Spinal cord (tissue), 10 donors: ENCODE measurements around the gene ADAMTS20. TPM values are rescaled to one million over a fixed set of nuclear protein-coding genes. Genes with fewer than 3 reads are reported as not detected.
"Not testable (repeated sequence)": the region's sequence is repeated elsewhere in the genome, so short reads cannot be mapped to it uniquely, and the experiment has no call there.

Source experiments
- DNase-seq, 6 donors: peaks; one replicate each; pipeline versions ENCODE4 v3.0.0 to v3.0.0-alpha.2; 2013 to 2015; ENCODE audit warnings: low spot score in 6 of 6, low read depth in 4 of 6
- H3K27ac ChIP-seq: one replicate; pipeline ENCODE4 v1.5.1; 2013; ENCODE audit warnings: low read depth, low read length, control low read depth
- H3K27me3 ChIP-seq: one replicate; pipeline ENCODE4 v1.6.1; 2013; ENCODE audit warnings: low read length; ENCODE audit not compliant: control insufficient read depth, insufficient read depth
- H3K36me3 ChIP-seq: one replicate; pipeline ENCODE4 v1.6.1; 2013; ENCODE audit warnings: low read length; ENCODE audit not compliant: control insufficient read depth, insufficient read depth
- H3K4me1 ChIP-seq: one replicate; pipeline ENCODE4 v1.6.1; 2013; ENCODE audit warnings: low read length; ENCODE audit not compliant: control insufficient read depth, insufficient read depth
- H3K4me3 ChIP-seq: one replicate; pipeline ENCODE4 v1.5.1; 2013; ENCODE audit warnings: low read depth, low read length, control low read depth
- H3K9me3 ChIP-seq: one replicate; pipeline ENCODE4 v1.6.1; 2013; ENCODE audit warnings: low read length; ENCODE audit not compliant: control insufficient read depth, insufficient read depth
- WGBS: methylation state at CpG from one replicate; pipeline ENCODE4 v1.1.5; 2013; ENCODE audit warnings: missing lambda C conversion rate; ENCODE audit not compliant: insufficient coverage; 5-methylcytosine and 5-hydroxymethylcytosine counted together
- polyA plus RNA-seq, 2 donors: library from polyadenylated mRNA; unstranded; fragments of 120-200 nt; gene quantifications; one replicate each; pipeline ENCODE4 v1.2.1, GENCODE V29; 2013; ENCODE audit not compliant: insufficient read length in 2 of 2
- total RNA-seq, 2 donors: library from RNA; depleted of rRNA in 1 of 2; stranded (reverse); fragments of 120-200 nt in 1 of 2; fragments of >200 nt in 1 of 2; gene quantifications; one replicate each; pipeline versions ENCODE4 v1.2.3 to v1.2.4, GENCODE V29; 2013 to 2014
- donor health status: healthy.

The ADAMTS20 gene
- total and polyA plus RNA-seq, 4 donors: 0.44 to 0.69 (median 0.48) TPM

- WGBS: 67% methylated on average over 1 of the region's 5 CpGs
- H3K4me1 ChIP-seq: no peaks in the 10 kb centered on the region
- peak in 1 of 6 donors; percentile 8 for DNase-seq
- H3K27me3 ChIP-seq: no peaks in the 10 kb centered on the region
- H3K36me3 ChIP-seq: no peaks in the 10 kb centered on the region
- H3K4me3 ChIP-seq: no peak overlapping the region
- H3K27ac ChIP-seq: no peak overlapping the region
- no peaks in the 10 kb centered on the region for H3K9me3 ChIP-seq
Measured at GRCh38 chr12:43396671-43397070, 155.3 kb downstream of the ADAMTS20 start.

- WGBS: no CpG with 5 or more reads among the region's 2 CpGs
- Histone ChIP-seq H3K9me3 (no peaks in the 10 kb centered on the region), H3K36me3 (no peaks in the 10 kb centered on the region), H3K27ac (no peak overlapping the region), H3K4me1 (no peaks in the 10 kb centered on the region), H3K4me3 (no peak overlapping the region), H3K27me3 (no peaks in the 10 kb centered on the region)
- DNase-seq: no peak
Measured at GRCh38 chr12:43392116-43392515, 159.9 kb downstream of the ADAMTS20 start.

- DNase-seq: no peak
- no CpG with 5 or more reads among the region's 1 CpG for WGBS
- H3K36me3 ChIP-seq: no peaks in the 10 kb centered on the region
Measured at GRCh38 chr12:43381879-43382278, 170.1 kb downstream of the ADAMTS20 start.

GRCh38 chr12:43378448-43378847 lies 173.6 kb downstream of the ADAMTS20 start:
- Histone ChIP-seq H3K27me3 (no peaks in the 10 kb centered on the region), H3K9me3 (peaks cover 1% of the 10 kb centered on the region), H3K4me3 (no peak overlapping the region), H3K4me1 (no peaks in the 10 kb centered on the region), H3K36me3 (no peaks in the 10 kb centered on the region), H3K27ac (no peak overlapping the region)
- DNase-seq: no peak

More at GRCh38 chr12:43381879-43382278, 170.1 kb downstream of the ADAMTS20 start:
- no peaks in the 10 kb centered on the region for H3K4me1 ChIP-seq
- no peak overlapping the region for H3K4me3 ChIP-seq
- H3K9me3 ChIP-seq: peaks cover 3% of the 10 kb centered on the region
- H3K27me3 ChIP-seq: no peaks in the 10 kb centered on the region
- no peak overlapping the region for H3K27ac ChIP-seq

GRCh38 chr12:43370263-43370662 lies 181.7 kb downstream of the ADAMTS20 start:
- Histone ChIP-seq H3K4me3 (no peak overlapping the region), H3K36me3 (no peaks in the 10 kb centered on the region), H3K9me3 (no peaks in the 10 kb centered on the region), H3K4me1 (no peaks in the 10 kb centered on the region), H3K27me3 (no peaks in the 10 kb centered on the region), H3K27ac (no peak overlapping the region)
- DNase-seq: no peak
- no CpG with 5 or more reads among the region's 1 CpG for WGBS

GRCh38 chr12:43362910-43363694 lies 188.9 kb downstream of the ADAMTS20 start:
- no peak overlapping the region for H3K27ac ChIP-seq

GRCh38 chr12:43361031-43361710 lies 190.8 kb downstream of the ADAMTS20 start:
- Histone ChIP-seq H3K36me3 (no peaks in the 10 kb centered on the region), H3K4me3 (no peak overlapping the region), H3K27me3 (no peaks in the 10 kb centered on the region), H3K27ac (no peak overlapping the region), H3K4me1 (no peaks in the 10 kb centered on the region), H3K9me3 (no peaks in the 10 kb centered on the region)
- 86% methylated on average over 3 of the region's 6 CpGs for WGBS
- peak in 1 of 6 donors; percentile 55 for DNase-seq

More at GRCh38 chr12:43362910-43363694, 188.9 kb downstream of the ADAMTS20 start:
- Histone ChIP-seq H3K9me3 (no peaks in the 10 kb centered on the region), H3K27me3 (no peaks in the 10 kb centered on the region), H3K36me3 (no peaks in the 10 kb centered on the region), H3K4me3 (no peak overlapping the region), H3K4me1 (no peaks in the 10 kb centered on the region)
- WGBS: 100% methylated on average over 1 of the region's 2 CpGs
- no peak for DNase-seq

- WGBS: no CpG with 5 or more reads among the region's 10 CpGs
- not testable (repeated sequence) for H3K27ac ChIP-seq, H3K4me1 ChIP-seq, H3K9me3 ChIP-seq, DNase-seq, H3K27me3 ChIP-seq, H3K36me3 ChIP-seq, H3K4me3 ChIP-seq
Measured at GRCh38 chr12:43360001-43360400, 192.0 kb downstream of the ADAMTS20 start.

GRCh38 chr12:43357141-43357540 lies 194.9 kb downstream of the ADAMTS20 start:
- Histone ChIP-seq H3K36me3 (no peaks in the 10 kb centered on the region), H3K9me3 (no peaks in the 10 kb centered on the region), H3K27me3 (no peaks in the 10 kb centered on the region), H3K4me3 (no peak overlapping the region), H3K4me1 (no peaks in the 10 kb centered on the region), H3K27ac (no peak overlapping the region)
- no CpG with 5 or more reads among the region's 1 CpG for WGBS
- DNase-seq: no peak

GRCh38 chr12:43352001-43352400 lies 200.0 kb downstream of the ADAMTS20 start:
- no peaks in the 10 kb centered on the region for H3K36me3 ChIP-seq
- H3K27ac ChIP-seq: no peak overlapping the region
- no peak for DNase-seq
- no peaks in the 10 kb centered on the region for H3K27me3 ChIP-seq
- 79% methylated on average over 2 of the region's 3 CpGs for WGBS
- H3K4me1 ChIP-seq: no peaks in the 10 kb centered on the region
- no peak overlapping the region for H3K4me3 ChIP-seq
- no peaks in the 10 kb centered on the region for H3K9me3 ChIP-seq
